ENCODE data around the gene PLEKHO2. TPM values are rescaled to one million over a fixed set of nuclear protein-coding genes. Genes with fewer than 3 reads are reported as not detected.

PLEKHO2 gene
- total RNA-seq, 1 experiment from 2014 or later: 7.9 TPM

- Histone ChIP-seq H3K4me1 (replicated peaks; ENCODE audit: insufficient read depth) (no peaks in the 10 kb centered on the region), H3K4me3 (no peak overlapping the region), H3K9me2 (ENCODE audit: insufficient read depth) (no peaks in the 10 kb centered on the region), H2AFZ (no peak overlapping the region), H3K36me3 (ENCODE audit: low read depth) (no peaks in the 10 kb centered on the region), H3F3A (ENCODE audit: insufficient read depth, low read depth) (no peaks in the 10 kb centered on the region), H3K9me3 (ENCODE audit: insufficient read depth, low read depth) (no peaks in the 10 kb centered on the region), H3K4me2 (no peak overlapping the region), H4K20me1 (ENCODE audit: insufficient read depth) (no peaks in the 10 kb centered on the region), H3K79me2 (ENCODE audit: low read depth) (no peaks in the 10 kb centered on the region), H3K27me3 (ENCODE audit: insufficient read depth, low read depth) (no peaks in the 10 kb centered on the region), H3K27ac (no peak overlapping the region)
- ChIA-PET POLR2A (ENCODE audit: unreplicated experiment) (interaction anchor here (0.6 kb wide), 1 partner anchor 18 kb away, joined by 3 read pairs; no protein-coding TSS in a partner anchor), CTCF (no interaction called here)
- no peak for DNase-seq
- intact Hi-C loops (cut with micrococcal nuclease; ENCODE audit: unreplicated experiment): no loop called here
- no peak for TF ChIP-seq CTCF (conservative IDR thresholded peaks at IDR 0.05)
- no peak for TF ChIP-seq EZH2 (IDR thresholded peaks at IDR 0.05; ENCODE audit: low read depth)
- no TSS peak for BruUV-seq (replicated peaks)
Measured at GRCh38 chr15:64845831-64846595, 4.3 kb downstream of the PLEKHO2 start.

DNA sequence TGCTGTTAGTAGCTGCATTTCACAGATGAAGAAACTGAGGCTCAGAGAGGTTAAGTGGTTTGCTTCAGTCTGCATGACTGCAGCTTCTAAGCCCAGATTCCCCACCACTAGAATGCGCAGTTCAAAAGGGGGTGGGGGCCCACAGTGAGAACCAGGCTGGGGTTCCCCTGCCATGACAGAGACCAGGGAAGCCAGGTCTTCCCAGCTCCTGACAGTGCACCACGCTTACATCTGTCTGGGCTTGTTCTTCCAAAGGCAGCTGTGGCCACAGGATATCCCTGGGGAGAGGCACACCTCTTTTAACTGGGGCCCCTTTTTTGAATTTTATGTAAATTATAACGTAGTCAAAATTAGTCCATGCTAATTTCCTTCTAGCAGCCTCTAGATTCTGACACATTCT, 5.3 kb downstream of the PLEKHO2 start:
- H3K36me3 ChIP-seq (ENCODE audit: low read depth): no peaks in the 10 kb centered on the region
- H3K27me3 ChIP-seq (ENCODE audit: insufficient read depth, low read depth): no peaks in the 10 kb centered on the region
- H3K9me3 ChIP-seq (ENCODE audit: insufficient read depth, low read depth): no peaks in the 10 kb centered on the region
- no peaks in the 10 kb centered on the region; the same call in 1 of the 2 replicates for H3K4me1 ChIP-seq (replicated peaks; ENCODE audit: insufficient read depth)
- BruUV-seq (replicated peaks): no TSS peak
- no peaks in the 10 kb centered on the region for H3K79me2 ChIP-seq (ENCODE audit: low read depth)
- H3K27ac ChIP-seq: no peak overlapping the region
- intact Hi-C loops (cut with micrococcal nuclease; ENCODE audit: unreplicated experiment): no loop called here
- CTCF ChIA-PET: no interaction called here
- no peaks in the 10 kb centered on the region for H3F3A ChIP-seq (ENCODE audit: insufficient read depth, low read depth)
- H3K9me2 ChIP-seq (ENCODE audit: insufficient read depth): no peaks in the 10 kb centered on the region
- TF ChIP-seq EZH2 (IDR thresholded peaks at IDR 0.05; ENCODE audit: low read depth): no peak
- TF ChIP-seq CTCF (conservative IDR thresholded peaks at IDR 0.05): no peak
- no peak overlapping the region for H2AFZ ChIP-seq
- H3K4me3 ChIP-seq: no peak overlapping the region
- POLR2A ChIA-PET (ENCODE audit: unreplicated experiment): no interaction called here
- no peaks in the 10 kb centered on the region for H4K20me1 ChIP-seq (ENCODE audit: insufficient read depth)
- H3K4me2 ChIP-seq: no peak overlapping the region
- DNase-seq: no peak

DNA sequence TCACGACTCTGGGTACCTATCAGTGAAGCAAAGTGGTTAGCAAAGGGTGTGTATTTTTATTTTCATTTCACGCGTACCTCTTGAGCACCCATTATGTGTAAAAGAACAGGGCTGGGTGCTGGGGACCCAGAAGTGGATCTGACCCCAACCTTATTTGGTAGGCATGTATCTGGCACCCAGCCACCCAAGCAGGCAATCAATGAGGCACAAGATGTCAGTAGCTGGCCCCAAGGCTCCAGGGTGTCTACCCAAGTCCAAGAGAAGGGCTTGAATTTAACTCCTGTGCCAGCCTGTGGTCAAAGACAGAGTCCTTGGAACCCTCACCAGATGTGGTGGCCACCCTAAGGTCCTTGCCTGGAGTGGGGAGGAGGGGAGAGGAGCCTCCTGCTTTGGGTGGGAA, 5.7 kb downstream of the PLEKHO2 start:
- H2AFZ ChIP-seq: no peak overlapping the region
- no TSS peak for BruUV-seq (replicated peaks)
- H3K9me3 ChIP-seq (ENCODE audit: insufficient read depth, low read depth): no peaks in the 10 kb centered on the region
- H3F3A ChIP-seq (ENCODE audit: insufficient read depth, low read depth): no peaks in the 10 kb centered on the region
- CTCF ChIA-PET: no interaction called here
- POLR2A ChIA-PET (ENCODE audit: unreplicated experiment): no interaction called here
- no peaks in the 10 kb centered on the region for H3K36me3 ChIP-seq (ENCODE audit: low read depth)
- no peak for DNase-seq
- no peaks in the 10 kb centered on the region for H3K9me2 ChIP-seq (ENCODE audit: insufficient read depth)
- no peaks in the 10 kb centered on the region for H3K79me2 ChIP-seq (ENCODE audit: low read depth)
- no peaks in the 10 kb centered on the region for H3K27me3 ChIP-seq (ENCODE audit: insufficient read depth, low read depth)
- H3K4me1 ChIP-seq (replicated peaks; ENCODE audit: insufficient read depth): no peaks in the 10 kb centered on the region; the same call in 1 of the 2 replicates
- intact Hi-C loops (cut with micrococcal nuclease; ENCODE audit: unreplicated experiment): no loop called here
- TF ChIP-seq CTCF (conservative IDR thresholded peaks at IDR 0.05): no peak
- no peak for TF ChIP-seq EZH2 (IDR thresholded peaks at IDR 0.05; ENCODE audit: low read depth)
- no peak overlapping the region for H3K4me3 ChIP-seq
- H4K20me1 ChIP-seq (ENCODE audit: insufficient read depth): no peaks in the 10 kb centered on the region
- H3K4me2 ChIP-seq: no peak overlapping the region
- no peak overlapping the region for H3K27ac ChIP-seq

All from PC-9 (cell line).